Left hindlimb (tissue), 1 donor: ENCODE results near the gene ANAPC15.
"Not testable (repeated sequence)": the region's sequence is repeated elsewhere in the genome, so short reads cannot be mapped to it uniquely, and the experiment has no call there.

Source experiments
- DNase-seq: peaks from one replicate; pipeline ENCODE4 v3.0.0-alpha.2; 2018

ANAPC15 gene

DNA sequence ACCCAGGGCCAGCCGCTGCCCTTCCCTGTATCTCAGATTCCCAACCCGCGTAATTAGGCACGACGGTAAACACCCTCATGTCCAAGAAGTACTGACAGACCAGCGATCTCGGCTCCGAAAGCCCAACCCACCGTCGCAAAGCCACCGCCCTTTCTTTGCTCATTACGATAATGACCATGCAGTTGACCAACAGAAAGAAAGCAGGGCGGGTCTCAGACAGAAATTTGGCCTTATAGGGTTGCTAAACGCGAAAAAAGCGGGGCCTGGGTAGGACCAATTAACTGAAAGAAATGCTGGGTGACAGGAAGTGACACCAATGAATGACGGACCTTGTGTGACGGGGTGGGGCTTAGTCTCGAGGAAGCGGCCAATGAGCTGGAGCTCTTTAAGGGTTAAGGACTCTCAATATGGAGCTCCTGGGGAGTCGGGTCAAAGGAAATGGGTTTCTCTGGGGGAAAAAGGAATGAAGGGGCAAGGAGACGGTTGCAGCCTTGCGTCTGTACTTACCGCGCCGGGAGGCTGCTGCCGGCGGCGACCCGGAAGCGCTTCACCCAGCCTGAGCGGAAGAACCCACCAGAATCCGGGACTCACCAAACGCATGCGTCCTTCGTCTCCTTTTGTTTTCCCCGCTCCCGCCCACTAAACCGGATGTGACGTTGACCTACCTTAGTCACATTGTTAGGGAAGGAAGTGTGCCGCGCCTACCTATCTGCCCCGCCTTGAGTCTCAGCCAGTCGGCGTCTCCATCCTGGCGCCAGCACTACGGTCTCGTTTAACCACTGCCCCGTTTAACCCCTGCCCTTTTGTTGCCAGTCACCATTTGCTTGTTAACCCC, at the start of gene ANAPC15:
Gene ANAPC15, minus strand, starts transcription at position 553 of the 835 bp plus-strand sequence. CDS start 1,419 bp downstream, outside the sequence.
- DNase-seq = peak; percentile 99

DNA sequence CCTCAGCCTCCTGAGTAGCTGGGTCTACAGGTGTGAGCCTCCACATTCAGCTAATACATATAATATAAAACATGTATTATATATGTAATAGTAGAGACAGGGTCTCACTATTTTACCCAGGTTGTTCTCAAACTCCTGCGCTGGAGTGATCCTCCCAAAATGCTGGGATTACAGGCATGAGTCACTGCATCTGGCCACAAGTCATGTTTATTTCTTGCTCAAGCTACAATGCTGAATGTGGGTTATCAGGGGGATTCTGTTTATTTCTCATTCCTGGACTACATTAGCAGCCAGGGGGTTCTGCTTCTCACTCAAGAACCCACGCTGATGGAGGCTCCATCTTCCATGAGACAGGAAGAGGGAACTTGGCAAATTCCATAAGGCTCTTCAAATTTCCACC, 47.8 kb upstream of the ANAPC15 start:
- no peak for DNase-seq

DNA sequence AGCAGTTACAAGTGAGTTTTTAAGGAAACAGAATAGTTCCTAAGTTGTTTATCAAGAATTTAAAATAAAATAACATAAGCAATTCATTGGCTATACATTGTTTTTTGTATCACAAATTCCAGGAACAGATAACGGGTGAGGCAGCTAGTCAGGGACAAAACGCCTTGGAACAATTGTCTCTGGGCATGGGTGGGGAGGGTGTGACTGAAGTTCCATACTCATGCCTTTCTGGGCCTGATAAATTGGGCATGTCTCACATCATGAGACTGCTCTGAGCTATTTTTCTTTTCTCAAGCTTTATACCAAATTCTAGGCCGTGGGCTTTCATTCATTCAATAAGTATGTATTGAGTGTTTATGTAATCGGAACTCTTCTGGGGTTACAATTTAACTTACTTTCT, 44.6 kb upstream of the ANAPC15 start:
- DNase-seq = no peak

- DNase-seq = no peak
These were observed 43.3 kb upstream of the ANAPC15 start for GRCh38 chr11:72155751-72156150.

GRCh38 chr11:72154816-72155215, 42.3 kb upstream of the ANAPC15 start:
- no peak for DNase-seq

- not testable (repeated sequence) for DNase-seq
These were observed 41.4 kb upstream of the ANAPC15 start for GRCh38 chr11:72153874-72154273.

DNA sequence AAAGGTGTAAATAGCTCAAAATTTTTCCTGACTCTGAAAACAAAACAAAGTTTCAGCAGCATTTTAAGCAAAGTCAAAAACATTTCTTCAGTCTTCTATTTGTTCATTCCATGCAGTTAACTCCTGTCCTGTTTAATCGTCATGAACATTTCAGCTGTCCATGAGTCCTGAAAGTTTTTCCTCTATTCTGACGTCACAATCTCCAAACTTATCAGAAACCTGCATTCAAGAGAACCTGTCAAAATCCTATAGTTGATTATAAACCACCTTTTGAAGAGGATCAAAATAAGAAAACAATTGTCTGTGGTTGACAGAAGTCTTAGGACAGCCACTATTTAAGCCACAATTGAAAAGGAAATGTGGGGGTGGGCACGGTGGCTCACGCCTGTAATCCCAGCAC, 38.4 kb upstream of the ANAPC15 start:
- no peak for DNase-seq

GRCh38 chr11:72146625-72147024, 34.1 kb upstream of the ANAPC15 start:
- no peak for DNase-seq

GRCh38 chr11:72144807-72145565, 32.5 kb upstream of the ANAPC15 start:
- DNase-seq = no peak

DNA sequence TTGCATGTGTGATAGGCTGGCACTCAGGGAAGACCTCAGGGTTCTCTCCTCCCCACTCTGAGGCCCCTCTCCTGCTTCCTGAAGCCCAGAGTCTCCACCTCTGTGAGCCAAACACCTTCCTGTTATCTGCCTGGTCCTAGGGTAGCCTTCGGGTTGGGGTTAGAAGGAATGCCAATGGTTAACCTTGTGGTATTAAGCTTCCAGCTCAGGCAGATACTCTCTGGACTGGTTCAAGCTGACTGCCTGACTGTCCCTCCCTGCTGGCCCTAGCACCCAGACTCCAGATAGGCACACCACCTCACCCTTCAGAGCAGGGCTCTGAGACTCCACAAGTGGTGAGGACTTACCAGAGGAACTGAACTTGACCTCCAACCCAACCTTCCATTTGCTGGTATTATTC, 30.0 kb upstream of the ANAPC15 start:
- DNase-seq = not testable (repeated sequence)

DNA sequence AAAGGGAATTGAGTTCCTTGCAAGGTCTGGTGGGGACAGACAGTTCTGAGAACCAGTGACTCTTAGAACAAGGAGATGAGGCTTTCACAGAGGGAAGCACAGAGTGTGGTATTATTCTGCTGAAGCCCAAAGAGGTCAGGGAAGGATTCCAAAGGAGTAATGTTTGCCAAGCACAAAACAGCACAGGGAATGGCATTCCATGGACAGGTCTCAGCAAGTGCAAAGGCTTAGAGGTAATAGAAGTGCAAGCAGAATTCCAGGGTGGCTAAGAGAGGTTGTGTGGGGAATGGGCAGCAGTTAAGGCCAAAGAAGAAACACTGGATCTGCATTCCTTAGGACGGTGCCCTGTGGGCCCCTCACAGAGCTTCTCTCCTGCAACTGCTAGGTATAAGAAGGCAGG, 29.6 kb upstream of the ANAPC15 start:
- not testable (repeated sequence) for DNase-seq

DNA sequence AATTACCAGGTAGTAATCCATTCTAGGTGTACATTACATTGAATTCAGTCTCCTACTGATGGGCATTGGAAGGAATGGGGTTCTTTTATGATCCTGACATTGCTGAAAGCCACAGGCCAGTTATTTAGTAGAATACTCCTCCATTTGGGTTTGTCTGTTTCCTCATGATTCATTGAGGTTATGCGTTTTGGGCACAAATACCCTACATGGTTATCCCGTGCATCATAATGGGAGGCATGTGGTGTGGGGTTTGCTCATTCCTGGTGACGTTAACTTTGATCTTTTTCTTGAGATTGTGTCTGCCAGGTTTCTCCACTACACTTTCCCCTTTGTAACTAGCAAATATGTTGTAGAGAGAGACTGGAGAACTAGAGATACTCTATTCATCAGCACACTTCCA, 28.6 kb upstream of the ANAPC15 start:
- no peak for DNase-seq

DNA sequence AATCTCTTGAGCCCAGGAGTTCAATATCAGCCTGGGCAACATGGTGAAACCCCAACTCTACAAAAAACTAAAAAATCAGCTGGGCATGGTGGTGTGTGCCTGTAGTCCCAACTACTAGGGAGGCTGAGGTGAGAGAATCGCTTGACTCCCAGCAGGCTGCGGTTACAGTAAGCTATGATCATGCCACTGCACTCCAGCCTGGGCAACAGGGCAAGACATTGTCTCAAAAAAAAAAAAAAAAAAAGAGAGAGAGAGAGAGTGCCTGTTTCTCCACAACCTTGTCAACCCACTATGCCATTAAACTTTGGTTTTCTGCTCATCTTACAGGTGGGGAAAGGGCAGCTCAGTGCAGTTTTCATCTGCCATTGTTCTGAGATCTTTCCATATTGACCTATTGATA, 28.2 kb upstream of the ANAPC15 start:
- DNase-seq = no peak

DNA sequence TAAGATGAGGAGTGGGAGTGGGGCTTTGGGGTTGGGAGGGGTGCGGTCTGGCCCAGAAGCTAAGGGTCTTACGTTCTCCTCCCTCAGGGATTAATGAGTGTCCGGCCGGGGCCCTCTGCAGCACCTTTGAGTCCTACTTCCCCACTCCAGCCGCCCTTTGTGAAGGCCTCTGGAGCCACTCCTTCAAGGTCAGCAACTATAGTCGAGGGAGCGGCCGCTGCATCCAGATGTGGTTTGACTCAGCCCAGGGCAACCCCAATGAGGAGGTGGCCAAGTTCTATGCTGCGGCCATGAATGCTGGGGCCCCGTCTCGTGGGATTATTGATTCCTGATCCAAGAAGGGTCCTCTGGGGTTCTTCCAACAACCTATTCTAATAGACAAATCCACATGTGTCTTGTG, 27.0 kb upstream of the ANAPC15 start:
- no peak for DNase-seq

DNA sequence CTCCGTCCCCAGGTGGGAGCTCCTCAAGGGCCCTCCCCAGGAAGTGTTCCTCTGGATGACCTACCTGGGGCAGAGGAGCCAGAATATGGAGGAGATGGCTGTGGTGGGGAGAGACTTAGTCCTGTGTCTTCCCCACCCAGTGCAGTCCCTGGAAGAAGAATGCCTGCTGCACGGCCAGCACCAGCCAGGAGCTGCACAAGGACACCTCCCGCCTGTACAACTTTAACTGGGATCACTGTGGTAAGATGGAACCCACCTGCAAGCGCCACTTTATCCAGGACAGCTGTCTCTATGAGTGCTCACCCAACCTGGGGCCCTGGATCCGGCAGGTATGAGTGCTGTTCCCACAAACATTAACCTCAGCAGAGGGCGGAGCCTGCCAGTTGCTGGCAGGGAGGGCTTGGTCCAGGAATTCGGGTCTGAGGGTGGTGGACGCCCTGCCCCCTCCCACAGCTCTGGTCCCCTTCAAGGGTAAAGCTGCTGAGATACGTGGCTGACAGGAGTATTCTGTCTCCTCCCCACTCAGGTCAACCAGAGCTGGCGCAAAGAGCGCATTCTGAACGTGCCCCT, 26.4 kb upstream of the ANAPC15 start:
- DNase-seq = no peak

DNA sequence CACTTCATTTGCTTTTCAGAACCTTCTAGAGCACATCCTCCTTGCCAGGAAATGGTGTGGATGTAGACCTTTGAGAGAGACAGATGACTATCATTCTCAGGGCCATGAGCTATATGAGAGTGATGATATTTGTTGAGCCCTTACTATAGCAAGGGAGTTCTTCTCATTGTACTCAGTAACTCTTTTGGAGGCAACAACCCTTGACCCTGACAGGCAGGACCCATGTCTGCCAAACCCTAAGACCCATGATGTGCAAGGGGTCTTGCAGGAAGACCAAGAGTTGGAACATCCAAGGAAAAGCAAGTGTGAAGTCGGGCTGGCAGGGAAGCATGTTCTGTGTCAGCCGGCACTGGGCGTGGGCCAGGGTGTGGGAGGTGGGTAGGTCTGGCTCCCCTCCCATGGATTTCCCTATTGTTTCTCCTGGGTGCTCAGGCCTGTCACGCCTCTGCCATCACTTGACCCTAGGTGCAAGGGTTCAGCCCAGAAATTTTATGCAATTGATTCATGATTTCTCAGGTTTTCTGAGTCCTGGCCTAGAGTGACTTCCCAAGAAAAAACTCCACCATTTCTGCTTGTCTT, 24.3 kb upstream of the ANAPC15 start:
- no peak for DNase-seq

DNA sequence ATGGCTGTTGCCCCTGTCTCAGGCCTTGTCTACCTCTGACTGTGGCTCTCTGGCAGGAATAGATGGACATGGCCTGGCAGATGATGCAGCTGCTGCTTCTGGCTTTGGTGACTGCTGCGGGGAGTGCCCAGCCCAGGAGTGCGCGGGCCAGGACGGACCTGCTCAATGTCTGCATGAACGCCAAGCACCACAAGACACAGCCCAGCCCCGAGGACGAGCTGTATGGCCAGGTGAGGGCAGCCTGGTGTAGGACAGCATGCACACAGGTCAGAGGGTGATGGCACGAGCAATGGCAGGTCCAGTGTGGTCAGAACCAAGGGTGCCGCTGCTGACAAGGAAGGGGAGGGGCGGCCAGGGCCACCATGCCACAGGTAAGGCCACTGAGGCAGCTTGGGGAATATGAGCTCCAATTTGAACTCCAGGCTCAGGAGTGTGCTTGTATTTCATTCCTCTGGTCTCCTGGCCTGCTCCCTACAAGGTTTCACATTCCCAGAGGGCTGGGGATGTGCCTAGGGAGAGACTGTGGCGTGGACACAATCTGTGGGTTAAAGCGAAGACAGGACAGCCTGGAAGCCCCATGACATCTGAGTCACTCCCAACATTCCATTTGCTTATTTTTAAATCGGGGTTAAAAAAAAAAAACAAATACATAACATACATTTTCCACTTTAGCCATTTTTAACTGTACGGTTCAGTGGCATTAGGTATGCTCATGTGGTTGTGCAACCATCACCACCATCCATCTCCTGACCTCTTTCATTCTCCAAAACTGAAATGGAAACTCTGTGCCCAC, 23.6 kb upstream of the ANAPC15 start:
- no peak for DNase-seq

GRCh38 chr11:72135473-72135872, 23.0 kb upstream of the ANAPC15 start, which contains the start of gene FOLR3:
Gene FOLR3, plus strand, starts transcription at chr11:72135725. Its CDS starts 228 bp downstream, at chr11:72135953.
- DNase-seq = not testable (repeated sequence)

DNA sequence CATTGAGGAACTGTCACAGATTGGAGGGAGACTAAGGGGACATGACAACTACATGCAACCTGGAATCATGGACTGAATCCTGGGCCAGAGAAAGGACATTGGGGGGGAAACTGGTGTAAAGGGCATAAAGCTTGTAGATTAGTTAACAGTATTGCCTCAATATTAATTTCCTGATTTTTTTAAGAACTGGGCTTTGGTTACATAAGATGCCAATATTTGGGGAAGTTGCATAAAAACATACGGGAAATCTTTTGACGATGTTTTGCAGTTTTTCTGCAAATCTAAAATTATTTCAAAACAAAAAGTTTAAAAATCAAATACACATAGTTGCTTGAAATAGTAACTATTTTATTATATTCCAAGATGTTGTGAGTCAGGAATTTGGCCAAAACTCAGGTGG, 20.2 kb upstream of the ANAPC15 start:
- no peak for DNase-seq

GRCh38 chr11:72129381-72129780, 16.9 kb upstream of the ANAPC15 start:
- DNase-seq = no peak

DNA sequence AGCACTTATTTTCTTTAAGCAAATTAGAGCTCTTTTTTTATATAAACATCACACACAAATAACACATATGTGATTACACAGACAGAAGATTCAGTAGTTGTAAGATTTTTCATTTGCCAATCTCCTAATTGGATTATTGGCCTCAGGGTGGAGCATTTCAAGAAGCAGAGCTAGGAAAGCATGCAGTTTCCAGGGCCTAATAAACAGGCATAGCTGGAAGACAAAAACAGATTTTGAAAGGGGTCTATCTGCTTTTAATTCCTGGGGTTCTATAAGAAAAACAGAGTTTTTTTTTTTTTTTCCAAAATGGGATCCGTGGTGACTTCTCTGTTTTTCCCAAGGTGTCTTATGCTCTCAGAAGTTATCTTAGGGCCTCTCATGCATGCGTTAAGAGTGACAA, 15.4 kb upstream of the ANAPC15 start:
- no peak for DNase-seq

DNA sequence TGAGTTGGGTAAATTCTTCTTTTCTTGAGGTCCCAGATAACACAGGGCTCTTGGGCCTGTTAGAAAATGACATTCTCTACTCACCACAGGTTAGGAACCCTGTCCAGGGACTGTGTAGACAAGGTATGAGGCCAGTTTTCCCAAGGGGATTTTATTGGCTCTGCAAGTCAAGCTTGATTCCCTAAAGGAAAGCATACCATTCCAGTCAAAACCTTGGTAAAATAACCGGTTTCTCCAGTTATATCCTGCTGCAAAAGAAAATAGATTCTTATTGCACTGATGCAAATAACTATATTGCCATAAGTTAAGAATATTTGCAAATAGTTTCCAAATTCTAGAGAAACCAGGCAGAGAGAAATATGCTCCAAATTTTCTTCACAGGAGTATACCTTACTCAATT, 13.5 kb upstream of the ANAPC15 start:
- DNase-seq = no peak

GRCh38 chr11:72124046-72124445, 11.6 kb upstream of the ANAPC15 start:
- no peak for DNase-seq
